CD4-positive, alpha-beta memory T cell (primary cell): ENCODE data around the gene PAM. TPM values are rescaled to one million over a fixed set of nuclear protein-coding genes. Genes with fewer than 3 reads are reported as not detected.
A peak's percentile ranks its signal among the peaks of the same experiment; 100 is the strongest.

Experiments
- CTCF ChIA-PET: fragments of 350-600 bp; sonication (Branson Sonifier 250); formaldehyde crosslinking; loops from one replicate; lab custom pipeline; 2021; ENCODE audit warnings: inconsistent platforms; ENCODE audit not compliant: partially characterized antibody; lab: Charles Lee
- POLR2A ChIA-PET: fragments of 350-600 bp; sonication (Branson Sonifier 250); formaldehyde crosslinking; loops from one replicate; lab custom pipeline; 2021; ENCODE audit not compliant: partially characterized antibody; lab: Charles Lee
- DNase-seq, 5 donors: peaks; one replicate each; pipeline versions ENCODE4 v3.0.0 to v3.0.0-alpha.2; 2020 to 2022; ENCODE audit warnings: mixed read lengths in 1 of 5
- H3K27ac ChIP-seq: one replicate; pipeline ENCODE4 v1.7.0; 2013; ENCODE audit warnings: low read depth, low read length
- H3K27me3 ChIP-seq: 2 replicates; pipeline ENCODE4 v1.7.0; 2013; ENCODE audit warnings: mild to moderate bottlenecking, low read length, moderate library complexity; ENCODE audit not compliant: insufficient read depth
- H3K36me3 ChIP-seq: 2 replicates; pipeline ENCODE4 v1.7.0; 2013; ENCODE audit warnings: mild to moderate bottlenecking, low read length, moderate library complexity; ENCODE audit not compliant: insufficient read depth
- H3K4me1 ChIP-seq: 2 replicates; pipeline ENCODE4 v1.7.0; 2013; ENCODE audit warnings: mild to moderate bottlenecking, low read length, moderate library complexity; ENCODE audit not compliant: insufficient read depth
- H3K4me3 ChIP-seq, 2 donors: one replicate each; pipeline ENCODE4 v1.7.0; 2013; ENCODE audit warnings: low read length in 2 of 2, mild to moderate bottlenecking in 1 of 2
- H3K9me3 ChIP-seq, 2 donors: one replicate each; pipeline ENCODE4 v1.7.0; 2013; ENCODE audit warnings: low read length in 2 of 2, control low read depth in 1 of 2; ENCODE audit not compliant: control insufficient read depth in 1 of 2
- H3K27ac Mint-ChIP-seq, 7 donors: one replicate each; pipeline ENCODE4 v1.8.0; 2020 to 2021; ENCODE audit warnings: mixed read lengths in 7 of 7, mild to moderate bottlenecking in 6 of 7, inconsistent platforms in 3 of 7, moderate library complexity in 3 of 7
- H3K27me3 Mint-ChIP-seq, 2 donors: one replicate each; pipeline ENCODE4 v1.8.0; 2020 to 2021; ENCODE audit warnings: mixed read lengths in 2 of 2
- H3K36me3 Mint-ChIP-seq, 2 donors: one replicate each; pipeline ENCODE4 v1.8.0; 2020 to 2021; ENCODE audit warnings: mixed read lengths in 2 of 2, inconsistent platforms in 1 of 2, mild to moderate bottlenecking in 1 of 2
- H3K4me1 Mint-ChIP-seq, 4 donors: one replicate each; pipeline ENCODE4 v1.8.0; 2020 to 2021; ENCODE audit warnings: mixed read lengths in 4 of 4, mild to moderate bottlenecking in 1 of 4
- H3K4me3 Mint-ChIP-seq, 8 donors: one replicate each; pipeline ENCODE4 v1.8.0; 2020 to 2021; ENCODE audit warnings: mixed read lengths in 8 of 8, mild to moderate bottlenecking in 7 of 8, moderate library complexity in 6 of 8, inconsistent platforms in 3 of 8
- H3K9me3 Mint-ChIP-seq, 8 donors: one replicate each; pipeline ENCODE4 v1.8.0; 2020 to 2021; ENCODE audit warnings: mixed read lengths in 8 of 8, mild to moderate bottlenecking in 5 of 8, inconsistent platforms in 3 of 8, moderate library complexity in 1 of 8
- intact Hi-C: fragments of 100-400 bp; cut with micrococcal nuclease; formaldehyde crosslinking; loops from one replicate; pipeline ENCODE4 v1.15.1; 2023
- polyA plus RNA-seq, 2 donors: library from polyadenylated mRNA; unstranded; fragments of 300-500 nt; fragmentation: Illumina TruSeq; gene quantifications; one replicate each; pipeline ENCODE4 v1.2.3, GENCODE V29; 2021
- total RNA-seq, 2 experiments: library from RNA; stranded (reverse); gene quantifications; one replicate each; pipeline ENCODE4 v1.2.3, GENCODE V29; 2021

PAM gene
- total and polyA plus RNA-seq, 4 experiments from 2014 or later = 25.8 to 31.0 (median 28.7) TPM

- Histone ChIP-seq H3K36me3 (no peaks in the 10 kb centered on the region), H3K27ac (no peak overlapping the region), H3K4me1 (peaks cover 23% of the 10 kb centered on the region), H3K27me3 (no peaks in the 10 kb centered on the region), H3K9me3 (no peaks in the 10 kb centered on the region), H3K4me3 (no peak overlapping the region)
- ChIA-PET POLR2A (no interaction called here), CTCF (no interaction called here)
- H3K27ac Mint-ChIP-seq = peak overlapping the region in 1 of 7 donors; percentile 25
- H3K36me3 Mint-ChIP-seq = no peaks in the 10 kb centered on the region
- peaks cover 25 to 54% (median 35%) of the 10 kb centered on the region in 4 donors for H3K4me1 Mint-ChIP-seq
- H3K4me3 Mint-ChIP-seq = no peak overlapping the region
- intact Hi-C loops = no loop called here
- no peaks in the 10 kb centered on the region for H3K27me3 Mint-ChIP-seq
- no peak for DNase-seq
- H3K9me3 Mint-ChIP-seq = no peaks in the 10 kb centered on the region
Measured at GRCh38 chr5:102802708-102803458, 47.8 kb downstream of the PAM start.

- H3K27me3 Mint-ChIP-seq = no peaks in the 10 kb centered on the region
- Histone ChIP-seq H3K9me3 (no peaks in the 10 kb centered on the region), H3K4me3 (no peak overlapping the region), H3K36me3 (no peaks in the 10 kb centered on the region), H3K27ac (no peak overlapping the region), H3K4me1 (no peaks in the 10 kb centered on the region), H3K27me3 (no peaks in the 10 kb centered on the region)
- H3K36me3 Mint-ChIP-seq = no peaks in the 10 kb centered on the region
- peaks cover 6 to 18% (median 8%) of the 10 kb centered on the region in 4 donors for H3K4me1 Mint-ChIP-seq
- CTCF ChIA-PET = interaction anchor here (0.6 kb wide), 2 partner anchors 28 to 126 kb away, joined by 3 read pairs; no protein-coding TSS in a partner anchor
- H3K27ac Mint-ChIP-seq = no peak overlapping the region
- POLR2A ChIA-PET = no interaction called here
- no peaks in the 10 kb centered on the region for H3K9me3 Mint-ChIP-seq
- H3K4me3 Mint-ChIP-seq = no peak overlapping the region
- DNase-seq = no peak
- intact Hi-C loops = no loop called here
Measured at GRCh38 chr5:102807878-102808502, 52.9 kb downstream of the PAM start.

DNA sequence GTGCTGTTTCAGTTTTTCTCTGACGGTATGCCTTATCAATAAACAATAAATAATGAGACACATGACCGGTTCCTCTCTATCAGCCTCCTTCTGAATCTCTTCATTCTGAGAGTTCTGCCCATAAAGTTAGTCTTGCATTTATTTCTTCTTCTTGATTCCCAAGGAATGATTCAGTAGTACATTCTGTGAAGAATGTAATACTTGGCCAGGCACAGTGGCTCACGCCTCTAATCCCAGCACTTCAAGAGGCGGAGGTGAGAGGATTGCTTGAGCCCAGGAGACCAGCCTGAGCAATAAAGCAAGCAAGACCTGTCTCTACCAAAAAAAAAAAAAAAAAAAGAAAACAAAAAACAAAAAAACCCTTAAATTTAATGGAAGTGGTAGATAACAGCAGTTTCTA is 53.9 kb downstream of the PAM start:
- Mint-ChIP-seq H3K36me3 (no peaks in the 10 kb centered on the region), H3K4me1 (peaks cover 3 to 21% (median 5%) of the 10 kb centered on the region in 4 donors), H3K27me3 (no peaks in the 10 kb centered on the region), H3K27ac (no peak overlapping the region), H3K4me3 (no peak overlapping the region), H3K9me3 (no peaks in the 10 kb centered on the region)
- Histone ChIP-seq H3K4me1 (no peaks in the 10 kb centered on the region), H3K9me3 (no peaks in the 10 kb centered on the region), H3K27me3 (no peaks in the 10 kb centered on the region), H3K36me3 (no peaks in the 10 kb centered on the region), H3K27ac (no peak overlapping the region), H3K4me3 (no peak overlapping the region)
- CTCF ChIA-PET = interaction anchor here (0.7 kb wide), 1 partner anchor 85 kb away, joined by 3 read pairs; no protein-coding TSS in a partner anchor
- POLR2A ChIA-PET = no interaction called here
- DNase-seq = no peak
- intact Hi-C loops = no loop called here

DNA sequence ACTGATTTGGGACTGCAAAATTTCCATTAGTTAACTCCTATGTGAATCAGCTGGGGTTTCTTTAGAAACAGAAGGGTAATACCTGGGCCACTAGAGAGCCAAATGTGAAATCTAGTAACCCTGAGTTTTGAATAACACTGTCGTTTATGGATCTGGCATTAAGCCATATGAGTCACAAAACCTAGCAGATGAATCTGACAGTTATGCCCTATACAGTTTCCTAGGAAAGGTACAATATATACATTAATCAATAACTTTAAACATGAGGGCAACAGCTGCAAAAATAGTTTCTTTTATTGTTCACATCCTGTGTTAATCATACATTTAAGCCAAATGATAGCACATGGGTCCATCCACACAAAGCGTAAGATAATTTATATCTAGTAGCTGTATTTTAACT is 56.9 kb downstream of the PAM start:
- H3K27me3 Mint-ChIP-seq = no peaks in the 10 kb centered on the region
- no peaks in the 10 kb centered on the region for H3K36me3 Mint-ChIP-seq
- peaks cover 11% of the 10 kb centered on the region for H3K4me1 ChIP-seq
- ChIA-PET POLR2A (no interaction called here), CTCF (interaction anchor here (0.6 kb wide), 1 partner anchor 447 kb away, joined by 3 read pairs; the partner anchor contains the start of gene MACIR)
- H3K9me3 Mint-ChIP-seq = no peaks in the 10 kb centered on the region
- H3K4me3 ChIP-seq = no peak overlapping the region
- H3K27me3 ChIP-seq = no peaks in the 10 kb centered on the region
- no peak for DNase-seq
- H3K4me1 Mint-ChIP-seq = peaks cover 16 to 28% (median 17%) of the 10 kb centered on the region in 4 donors
- no peak overlapping the region for H3K27ac Mint-ChIP-seq
- intact Hi-C loops = no loop called here
- H3K27ac ChIP-seq = no peak overlapping the region
- no peak overlapping the region for H3K4me3 Mint-ChIP-seq
- H3K9me3 ChIP-seq = no peaks in the 10 kb centered on the region
- no peaks in the 10 kb centered on the region for H3K36me3 ChIP-seq

- H3K4me3 Mint-ChIP-seq = no peak overlapping the region
Measured at GRCh38 chr5:102813740-102814139, 58.6 kb downstream of the PAM start.

DNA sequence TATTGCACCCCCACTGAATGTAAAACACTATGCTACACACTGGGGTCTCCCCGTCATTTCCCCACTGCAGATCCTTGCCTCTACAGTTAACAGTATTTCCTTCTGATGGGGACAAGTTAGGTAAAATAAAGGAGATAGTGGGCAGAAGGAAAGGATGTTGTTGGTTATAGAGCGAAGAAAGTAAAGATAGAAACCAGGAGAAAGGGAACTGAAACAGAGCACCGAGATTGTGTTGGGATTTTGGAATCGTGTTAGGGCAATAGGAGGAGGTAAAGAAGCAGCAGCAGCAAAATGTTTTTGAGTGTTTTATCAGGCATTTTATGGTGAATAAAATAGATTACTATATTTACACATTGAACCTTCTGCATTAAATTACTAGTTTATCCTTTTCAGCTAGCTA is 60.0 kb downstream of the PAM start:
- POLR2A ChIA-PET = no interaction called here
- Mint-ChIP-seq H3K9me3 (no peaks in the 10 kb centered on the region), H3K4me1 (peaks cover 14 to 24% (median 16%) of the 10 kb centered on the region in 4 donors), H3K27ac (no peak overlapping the region), H3K4me3 (no peak overlapping the region), H3K36me3 (peaks cover 0 to 4% of the 10 kb centered on the region in 2 donors), H3K27me3 (no peaks in the 10 kb centered on the region)
- Histone ChIP-seq H3K27ac (no peak overlapping the region), H3K4me3 (no peak overlapping the region), H3K4me1 (peaks cover 11% of the 10 kb centered on the region), H3K9me3 (no peaks in the 10 kb centered on the region), H3K27me3 (no peaks in the 10 kb centered on the region), H3K36me3 (no peaks in the 10 kb centered on the region)
- DNase-seq = no peak
- CTCF ChIA-PET = no interaction called here
- intact Hi-C loops = no loop called here

More at GRCh38 chr5:102813740-102814139, 58.6 kb downstream of the PAM start:
- no peak overlapping the region for H3K27ac ChIP-seq
- POLR2A ChIA-PET = no interaction called here
- no peak for DNase-seq
- H3K36me3 ChIP-seq = no peaks in the 10 kb centered on the region
- no peak overlapping the region for H3K4me3 ChIP-seq
- H3K27ac Mint-ChIP-seq = no peak overlapping the region
- H3K4me1 Mint-ChIP-seq = peaks cover 14 to 24% (median 16%) of the 10 kb centered on the region in 4 donors
- H3K9me3 Mint-ChIP-seq = no peaks in the 10 kb centered on the region
- no peaks in the 10 kb centered on the region for H3K27me3 Mint-ChIP-seq
- intact Hi-C loops = no loop called here
- peaks cover 0 to 3% of the 10 kb centered on the region in 2 donors for H3K36me3 Mint-ChIP-seq
- H3K27me3 ChIP-seq = no peaks in the 10 kb centered on the region
- no peaks in the 10 kb centered on the region for H3K9me3 ChIP-seq
- CTCF ChIA-PET = no interaction called here
- H3K4me1 ChIP-seq = peaks cover 11% of the 10 kb centered on the region

DNA sequence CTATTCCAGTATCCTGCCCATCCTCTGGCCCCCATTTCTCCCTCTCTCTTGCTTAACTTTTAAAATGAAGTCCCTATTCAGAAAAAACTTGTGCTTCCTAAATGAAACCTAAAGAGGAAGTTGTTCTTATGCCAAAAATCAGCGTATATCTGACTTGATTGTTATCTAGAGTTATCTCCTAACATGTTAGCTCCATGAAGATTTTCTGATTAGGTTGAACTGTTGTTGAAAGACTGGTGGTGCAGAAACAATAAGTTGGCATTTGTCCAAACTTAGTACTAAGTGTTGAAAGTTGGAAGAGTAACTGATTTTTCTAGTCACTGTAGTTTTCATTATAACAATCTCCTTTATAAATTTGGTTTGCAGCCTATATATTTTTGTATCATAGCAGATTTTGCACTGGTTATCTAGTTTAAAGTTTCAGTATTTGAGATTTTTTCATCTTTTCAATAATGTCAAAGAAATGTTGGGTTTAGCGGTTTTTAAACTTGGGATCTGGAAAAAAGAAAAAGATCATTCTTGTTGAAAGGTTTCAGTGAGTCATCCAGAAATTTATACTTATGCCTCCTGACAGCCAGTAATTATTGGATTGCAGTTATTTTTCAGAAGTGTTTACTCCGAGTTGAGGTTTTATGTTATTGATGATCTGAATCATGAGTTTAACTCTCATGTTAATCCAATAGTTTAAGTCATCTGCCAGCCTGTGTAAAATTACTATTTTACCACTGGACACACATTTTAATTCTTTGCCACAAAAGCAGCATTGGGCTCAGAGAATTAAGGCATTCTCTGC is 60.6 kb downstream of the PAM start:
- intact Hi-C loops = no loop called here
- peaks cover 14 to 24% (median 16%) of the 10 kb centered on the region in 4 donors for H3K4me1 Mint-ChIP-seq
- ChIA-PET CTCF (no interaction called here), POLR2A (no interaction called here)
- no peak overlapping the region for H3K4me3 Mint-ChIP-seq
- DNase-seq = no peak
- Histone ChIP-seq H3K27me3 (no peaks in the 10 kb centered on the region), H3K4me1 (peaks cover 11% of the 10 kb centered on the region), H3K9me3 (no peaks in the 10 kb centered on the region), H3K36me3 (no peaks in the 10 kb centered on the region), H3K27ac (no peak overlapping the region), H3K4me3 (no peak overlapping the region)
- no peaks in the 10 kb centered on the region for H3K9me3 Mint-ChIP-seq
- H3K36me3 Mint-ChIP-seq = peaks cover 0 to 4% of the 10 kb centered on the region in 2 donors
- H3K27me3 Mint-ChIP-seq = no peaks in the 10 kb centered on the region
- H3K27ac Mint-ChIP-seq = peak overlapping the region in 1 of 7 donors; percentile 9
